K562 (cell line): ENCODE results near the gene WDR46. TPM values are rescaled to one million over a fixed set of nuclear protein-coding genes. Genes with fewer than 3 reads are reported as not detected.

Experiments used
- ARID1B ChIP-seq: fragments of 450-650 bp; IDR thresholded peaks from 2 replicates; pipeline ENCODE4 v1.6.1; 2016; ENCODE audit warnings: antibody characterized with exemption, mild to moderate bottlenecking, inconsistent platforms
- ATF1 ChIP-seq, 2 experiments: fragments of 450-650 bp in 1 of 2; IDR thresholded peaks; 2 replicates each; pipeline ENCODE4 v1.6.1; 2016; ENCODE audit warnings: missing compliant biosample characterization in 1 of 2, missing genetic modification characterization in 1 of 2
- BMI1 ChIP-seq: fragments of 150-350 bp; IDR thresholded peaks from 2 replicates; pipeline ENCODE4 v1.6.1; 2014; ENCODE audit warnings: low read length
- BRCA1 ChIP-seq, 2 experiments: fragments of 450-650 bp in 1 of 2; sonication (generic) in 1 of 2; formaldehyde crosslinking in 1 of 2; IDR thresholded peaks; 2 replicates each; pipeline versions ENCODE4 v1.5.0 to v1.6.1; 2017 to 2020; ENCODE audit warnings: mild to moderate bottlenecking in 1 of 2, missing genetic modification reagents in 1 of 2
- CREBBP ChIP-seq: IDR thresholded peaks from one replicate; pipeline ENCODE4 v1.6.1; 2012; ENCODE audit warnings: low read depth, mild to moderate bottlenecking, control low read depth, inconsistent platforms, low read length
- HINFP ChIP-seq: fragments of 450-650 bp; conservative IDR thresholded peaks from 2 replicates; pipeline ENCODE4 v1.6.1; 2016; ENCODE audit warnings: missing genetic modification characterization, low read depth, mild to moderate bottlenecking, control low read depth, missing compliant biosample characterization
- LCOR ChIP-seq: sonication (generic); formaldehyde crosslinking; IDR thresholded peaks from 2 replicates; pipeline ENCODE4 v1.8.0; 2022; ENCODE audit warnings: mild to moderate bottlenecking, missing genetic modification reagents
- MAFF ChIP-seq: IDR thresholded peaks from 2 replicates; pipeline ENCODE4 v1.6.1; 2012; ENCODE audit warnings: low read length, improper control_type of control experiment
- MLLT1 ChIP-seq, 2 experiments: fragments of 450-650 bp; IDR thresholded peaks; 2 replicates each; pipeline ENCODE4 v1.6.1; 2016
- PBX2 ChIP-seq, 2 experiments: IDR thresholded peaks in 1 of 2; conservative IDR thresholded peaks in 1 of 2; 2 replicates each; pipeline ENCODE4 v1.6.1; 2016; ENCODE audit warnings: low read depth in 2 of 2, mild to moderate bottlenecking in 1 of 2, missing compliant biosample characterization in 1 of 2, missing genetic modification characterization in 1 of 2, moderate library complexity in 1 of 2
- YY1 ChIP-seq, 3 experiments: IDR thresholded peaks; 2 replicates each; pipeline ENCODE4 v1.6.1; 2011; ENCODE audit warnings: low read length in 2 of 3, mild to moderate bottlenecking in 2 of 3, moderate library complexity in 2 of 3, borderline replicate concordance in 1 of 3, control low read depth in 1 of 3, low read depth in 1 of 3; ENCODE audit not compliant: insufficient read depth in 3 of 3, insufficient replicate concordance in 2 of 3, control insufficient read depth in 1 of 3, insufficient read length in 1 of 3; ENCODE audit errors: extremely low read depth in 1 of 3
- ZBTB17 ChIP-seq: fragments of 450-650 bp; formaldehyde crosslinking; IDR thresholded peaks from 2 replicates; pipeline ENCODE4 v1.4.0; 2020; ENCODE audit warnings: mild to moderate bottlenecking
- polyA plus RNA-seq, 8 experiments: library from polyadenylated mRNA; depleted of rRNA in 4 of 8; stranded (reverse) in 5 of 8; unstranded in 3 of 8; fragments of >200 nt; fragmentation: Nextera tagmentation in 2 of 8; fragmentation: Illumina TruSeq in 1 of 8; extraction: Ambion mirVana in 2 of 8; extraction: Trizol in 1 of 8; gene quantifications; 2 replicates each; pipeline versions ENCODE4 v1.2.1 to v1.2.3, GENCODE V29; 2011 to 2014; ENCODE audit warnings: inconsistent platforms in 1 of 8, missing spikeins in 1 of 8
- total RNA-seq, 7 experiments: library from RNA; depleted of rRNA in 6 of 7; stranded (reverse); fragments of >200 nt in 6 of 7; fragmentation: Illumina TruSeq in 2 of 7; extraction: Trizol in 2 of 7; gene quantifications; 2 replicates each; pipeline versions ENCODE4 v1.2.1 to v1.2.3, GENCODE V29; 2011 to 2021; ENCODE audit warnings: low replicate concordance in 1 of 7

WDR46 gene
- total and polyA plus RNA-seq, 9 of the 15 experiments (the other 6 are each of a cell fraction or from before 2014, with no cell fraction given): 8.9 to 146 (median 93.1) TPM

GRCh38 chr6:33271468-33272274 lies 17.4 kb downstream of the WDR46 start, which contains the start of the genes RPS18 and VPS52 (continued):
- TF ChIP-seq LCOR (CRISPR knock-in tag): peak; percentile 74; the same call in 1 of the 2 replicates
- TF ChIP-seq PBX2 (CRISPR knock-in tag; IDR thresholded peaks at IDR 0.05; ENCODE audit: low read depth): no peak
- peak; percentile 95 for TF ChIP-seq PBX2 (tag; conservative IDR thresholded peaks at IDR 0.05; ENCODE audit: low read depth)
- TF ChIP-seq ARID1B: peak; percentile 14; the same call in 1 of the 2 replicates
- TF ChIP-seq MAFF: no peak
- no peak for TF ChIP-seq BRCA1 (IDR thresholded peaks at IDR 0.05)
- TF ChIP-seq BRCA1 (CRISPR knock-in tag; IDR thresholded peaks at IDR 0.05): no peak
- TF ChIP-seq HINFP (tag): no peak
- peak; percentile 74; the same call in 1 of the 2 replicates for TF ChIP-seq ZBTB17
- peak; percentile 97 to 98 (median 97) for TF ChIP-seq YY1 (IDR thresholded peaks at IDR 0.05; ENCODE audit: borderline replicate concordance in 1 of 3, control insufficient read depth in 1 of 3, extremely low read depth in 1 of 3, insufficient read depth in 3 of 3, insufficient read length in 1 of 3, insufficient replicate concordance in 2 of 3, low read depth in 1 of 3, low read length in 2 of 3)
- TF ChIP-seq ATF1 (CRISPR knock-in tag; IDR thresholded peaks at IDR 0.05): no peak
- TF ChIP-seq ATF1 (tag; IDR thresholded peaks at IDR 0.05): peak; percentile 97
- TF ChIP-seq BMI1: no peak
- TF ChIP-seq MLLT1 (IDR thresholded peaks at IDR 0.05): peak; percentile 62 to 77; a peak in 3 of 4 replicates
- TF ChIP-seq CREBBP: no peak
